SJCRH30 (cell line): ENCODE results near the gene ZCCHC4. TPM values are rescaled to one million over a fixed set of nuclear protein-coding genes. Genes with fewer than 3 reads are reported as not detected.
A peak's percentile ranks its signal among the peaks of the same experiment; 100 is the strongest.

Experiments
- DNase-seq, 2 experiments: peaks; one replicate each; pipeline ENCODE4 v3.0.0-alpha.2; 2015 to 2020
- H3K27ac ChIP-seq: fragments of 250-450 bp; sonication (Bioruptor Pico); 2 replicates; pipeline ENCODE4 v1.5.1; 2020; ENCODE audit warnings: mild to moderate bottlenecking, moderate library complexity
- H3K27me3 ChIP-seq: fragments of 250-450 bp; sonication (Bioruptor Pico); 2 replicates; pipeline ENCODE4 v1.5.1; 2020; ENCODE audit warnings: mild to moderate bottlenecking, moderate library complexity
- H3K36me3 ChIP-seq: fragments of 250-450 bp; sonication (Bioruptor Pico); 2 replicates; pipeline ENCODE4 v1.5.1; 2020; ENCODE audit warnings: mild to moderate bottlenecking, moderate library complexity
- H3K4me1 ChIP-seq: fragments of 250-450 bp; sonication (Bioruptor Pico); 2 replicates; pipeline ENCODE4 v1.5.1; 2020; ENCODE audit warnings: mild to moderate bottlenecking, moderate library complexity
- H3K4me3 ChIP-seq: fragments of 250-450 bp; sonication (Bioruptor Pico); 2 replicates; pipeline ENCODE4 v1.5.1; 2020; ENCODE audit warnings: mild to moderate bottlenecking, moderate library complexity
- H3K9me3 ChIP-seq: fragments of 250-450 bp; sonication (Bioruptor Pico); replicated peaks from 2 replicates; pipeline ENCODE4 v1.5.1; 2020; ENCODE audit warnings: mild to moderate bottlenecking, moderate library complexity
- total RNA-seq: library from RNA; depleted of rRNA; stranded (reverse); fragments of >200 nt; shearing (Covaris generic); gene quantifications from 2 replicates; pipeline ENCODE4 v1.2.3, GENCODE V29; 2014

The ZCCHC4 gene
- total RNA-seq, 1 experiment from 2014 or later: 20.6 TPM

DNA sequence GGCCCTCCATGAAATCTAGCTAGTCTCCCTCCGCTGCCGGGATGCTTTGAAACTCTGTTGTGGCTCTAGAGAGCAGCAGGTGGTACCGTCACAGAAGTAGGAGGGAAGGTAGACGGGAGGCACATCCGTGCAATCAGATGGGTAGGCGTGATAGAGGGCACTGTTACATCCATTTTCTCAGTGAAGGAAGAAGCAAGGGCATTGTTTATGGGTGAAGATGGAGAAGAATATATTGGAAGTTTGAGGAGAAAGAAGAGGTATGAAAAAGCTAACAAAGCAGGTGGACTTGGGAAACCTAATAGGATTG, 65.8 kb downstream of the ZCCHC4 start:
- peaks cover 10% of the 10 kb centered on the region for H3K4me1 ChIP-seq
- no peaks in the 10 kb centered on the region for H3K9me3 ChIP-seq
- peak overlapping the region; percentile 80; the same call in 1 of the 2 replicates for H3K4me3 ChIP-seq
- DNase-seq: no peak
- no peaks in the 10 kb centered on the region for H3K27me3 ChIP-seq
- H3K27ac ChIP-seq: no peak overlapping the region
- peaks cover 35% of the 10 kb centered on the region for H3K36me3 ChIP-seq

DNA sequence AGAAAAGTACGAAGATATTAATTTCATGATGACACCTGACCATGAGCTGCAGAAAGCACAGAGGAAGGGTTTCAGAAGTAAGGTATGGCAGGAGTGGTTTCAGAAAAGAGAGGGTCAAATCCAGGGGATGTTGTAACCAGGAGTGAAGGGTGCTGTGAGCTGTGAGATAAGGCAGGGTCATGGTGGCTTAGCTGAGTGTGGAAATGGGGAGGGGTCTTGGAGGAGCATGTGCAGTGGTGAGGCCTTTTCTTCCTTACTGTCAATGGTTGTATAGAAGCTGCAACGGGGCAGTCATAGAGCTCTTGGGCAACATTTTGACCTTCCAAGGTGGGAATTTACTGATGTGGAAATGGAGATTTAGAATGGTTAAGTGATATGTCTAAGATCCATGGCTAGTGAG, 67.0 kb downstream of the ZCCHC4 start:
- Histone ChIP-seq H3K4me1 (peaks cover 10% of the 10 kb centered on the region), H3K36me3 (peaks cover 46% of the 10 kb centered on the region), H3K4me3 (no peak overlapping the region), H3K27me3 (no peaks in the 10 kb centered on the region), H3K9me3 (no peaks in the 10 kb centered on the region), H3K27ac (no peak overlapping the region)
- no peak for DNase-seq

DNA sequence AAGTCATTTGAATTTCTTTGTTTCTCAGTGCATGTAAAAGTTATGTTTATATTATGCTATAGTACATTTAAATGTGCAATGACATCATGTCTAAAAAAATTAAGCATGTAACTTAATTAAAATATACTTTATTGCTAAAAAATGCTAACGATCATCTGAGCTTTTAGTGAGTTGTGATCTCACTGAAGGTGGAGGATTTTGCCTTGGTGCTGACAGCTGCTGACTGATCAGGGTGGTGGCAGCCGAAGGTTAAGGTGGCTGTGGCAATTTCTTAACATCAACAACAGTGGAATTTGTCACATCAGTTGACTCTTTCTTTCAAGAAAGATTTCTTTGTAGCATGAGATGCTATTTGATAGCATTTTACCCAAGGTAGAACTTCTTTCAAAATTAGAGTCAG, 71.1 kb downstream of the ZCCHC4 start:
- no peaks in the 10 kb centered on the region for H3K9me3 ChIP-seq
- DNase-seq: no peak
- H3K4me3 ChIP-seq: no peak overlapping the region
- H3K36me3 ChIP-seq: peaks cover 71% of the 10 kb centered on the region
- no peak overlapping the region for H3K27ac ChIP-seq
- H3K27me3 ChIP-seq: no peaks in the 10 kb centered on the region
- H3K4me1 ChIP-seq: peaks cover under 1% of the 10 kb centered on the region; the same call in 1 of the 2 replicates

DNA sequence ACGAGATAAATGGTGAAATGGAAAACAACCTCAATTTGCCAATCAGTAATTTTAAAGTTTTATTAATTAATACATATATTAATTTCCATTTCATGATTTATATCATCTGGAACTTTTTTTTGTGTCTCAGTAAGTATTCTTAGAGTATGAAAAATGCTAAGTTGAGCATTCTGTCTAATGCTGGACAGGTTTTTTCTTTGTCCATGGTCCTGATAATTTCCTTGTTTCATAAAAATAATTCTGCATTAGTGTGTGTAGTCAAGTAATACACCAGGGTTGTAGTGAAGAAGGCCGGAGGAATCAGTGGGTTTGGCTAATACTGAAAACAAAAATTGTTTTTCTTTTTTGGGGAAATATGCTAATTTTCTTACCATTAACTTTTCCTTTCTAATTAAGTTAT, 74.4 kb downstream of the ZCCHC4 start:
- DNase-seq: no peak
- peaks cover 70% of the 10 kb centered on the region for H3K36me3 ChIP-seq
- H3K9me3 ChIP-seq: no peaks in the 10 kb centered on the region
- no peak overlapping the region for H3K27ac ChIP-seq
- H3K4me1 ChIP-seq: no peaks in the 10 kb centered on the region
- H3K4me3 ChIP-seq: no peak overlapping the region
- no peaks in the 10 kb centered on the region for H3K27me3 ChIP-seq

GRCh38 chr4:25397305-25397704, 84.7 kb downstream of the ZCCHC4 start:
- Histone ChIP-seq H3K27me3 (no peaks in the 10 kb centered on the region), H3K27ac (no peak overlapping the region), H3K4me3 (no peak overlapping the region), H3K36me3 (peaks cover 74% of the 10 kb centered on the region), H3K9me3 (peaks cover 7% of the 10 kb centered on the region; the same call in 1 of the 2 replicates), H3K4me1 (no peaks in the 10 kb centered on the region)
- DNase-seq: no peak

DNA sequence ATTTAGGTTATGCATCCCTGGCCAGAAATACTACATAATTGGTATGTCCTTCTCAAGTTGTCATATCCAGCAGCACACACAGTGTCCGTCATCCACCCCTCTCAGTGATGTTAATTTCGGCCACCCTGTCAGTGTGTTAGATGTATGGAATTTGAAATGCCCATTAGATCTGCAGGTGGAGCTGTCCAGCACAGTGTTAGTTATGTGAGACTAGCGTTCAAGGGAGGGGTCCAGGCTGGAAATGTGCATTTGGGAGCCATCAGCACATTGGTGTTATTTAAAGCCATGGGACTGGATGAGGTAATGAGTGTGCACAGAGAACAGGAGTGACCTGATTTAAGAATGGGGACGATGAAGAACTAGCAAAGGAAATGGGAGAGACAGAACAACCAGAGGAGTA, 86.9 kb downstream of the ZCCHC4 start:
- H3K4me3 ChIP-seq: no peak overlapping the region
- no peaks in the 10 kb centered on the region for H3K4me1 ChIP-seq
- no peak overlapping the region for H3K27ac ChIP-seq
- peaks cover 7% of the 10 kb centered on the region; the same call in 1 of the 2 replicates for H3K9me3 ChIP-seq
- peaks cover 76% of the 10 kb centered on the region for H3K36me3 ChIP-seq
- DNase-seq: no peak
- no peaks in the 10 kb centered on the region for H3K27me3 ChIP-seq

DNA sequence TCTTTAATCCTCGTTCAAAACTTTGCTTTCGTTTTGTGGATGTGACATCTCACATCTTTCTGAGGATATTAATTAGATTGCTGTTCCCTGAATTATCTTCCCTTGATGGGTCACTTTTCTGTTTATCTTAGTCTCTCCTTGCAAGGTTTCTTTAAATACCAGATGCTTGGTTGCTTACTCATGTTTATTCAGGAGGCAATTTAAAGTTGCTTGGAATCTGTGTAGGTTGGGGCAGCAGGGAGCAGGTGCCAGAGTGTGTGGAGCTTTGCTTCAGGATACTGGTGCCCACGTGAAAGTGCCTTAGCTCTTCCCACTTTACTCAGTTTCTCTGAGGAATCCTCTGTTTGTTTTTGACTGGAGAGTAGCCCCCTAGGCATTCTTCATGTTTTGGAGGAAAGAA, 88.5 kb downstream of the ZCCHC4 start:
- H3K9me3 ChIP-seq: peaks cover 7% of the 10 kb centered on the region; the same call in 1 of the 2 replicates
- H3K27ac ChIP-seq: no peak overlapping the region

GRCh38 chr4:25402521-25402920, 89.9 kb downstream of the ZCCHC4 start:
- H3K4me3 ChIP-seq: no peak overlapping the region

More for the DNA sequence above, 88.5 kb downstream of the ZCCHC4 start:
- no peaks in the 10 kb centered on the region for H3K27me3 ChIP-seq
- H3K36me3 ChIP-seq: peaks cover 65% of the 10 kb centered on the region
- DNase-seq: no peak
- H3K4me1 ChIP-seq: no peaks in the 10 kb centered on the region
- no peak overlapping the region for H3K4me3 ChIP-seq

DNA sequence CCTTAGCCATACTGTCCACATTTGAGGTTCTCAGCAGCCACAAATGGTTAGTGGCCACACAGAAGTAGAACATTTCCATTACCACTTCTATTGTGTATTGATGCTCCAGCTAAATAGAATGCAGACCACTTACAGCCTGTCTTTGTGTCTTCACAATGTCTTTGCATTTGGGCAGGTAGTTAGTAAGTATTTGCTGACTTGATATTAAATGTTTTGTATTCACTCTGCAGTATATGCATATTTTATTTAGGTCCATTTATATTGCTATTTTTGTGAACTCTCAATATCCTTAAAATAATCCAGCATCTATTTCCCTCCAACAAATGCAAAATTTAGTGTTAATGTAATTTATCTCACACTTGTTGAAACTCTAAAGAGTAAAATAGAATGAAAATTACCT, 91.1 kb downstream of the ZCCHC4 start:
- DNase-seq: no peak
- no peaks in the 10 kb centered on the region for H3K27me3 ChIP-seq

More at GRCh38 chr4:25402521-25402920, 89.9 kb downstream of the ZCCHC4 start:
- H3K27me3 ChIP-seq: no peaks in the 10 kb centered on the region
- no peaks in the 10 kb centered on the region for H3K4me1 ChIP-seq
- H3K9me3 ChIP-seq: peaks cover under 1% of the 10 kb centered on the region; the same call in 1 of the 2 replicates
- peaks cover 62% of the 10 kb centered on the region for H3K36me3 ChIP-seq
- H3K27ac ChIP-seq: no peak overlapping the region
- no peak for DNase-seq

GRCh38 chr4:25405453-25405852, 92.9 kb downstream of the ZCCHC4 start:
- Histone ChIP-seq H3K4me3 (no peak overlapping the region), H3K27ac (no peak overlapping the region), H3K4me1 (no peaks in the 10 kb centered on the region), H3K9me3 (no peaks in the 10 kb centered on the region), H3K27me3 (no peaks in the 10 kb centered on the region), H3K36me3 (peaks cover 66% of the 10 kb centered on the region)
- DNase-seq: no peak

More for the DNA sequence above, 91.1 kb downstream of the ZCCHC4 start:
- H3K27ac ChIP-seq: no peak overlapping the region
- H3K4me3 ChIP-seq: no peak overlapping the region
- H3K9me3 ChIP-seq: no peaks in the 10 kb centered on the region
- H3K36me3 ChIP-seq: peaks cover 57% of the 10 kb centered on the region
- H3K4me1 ChIP-seq: no peaks in the 10 kb centered on the region

DNA sequence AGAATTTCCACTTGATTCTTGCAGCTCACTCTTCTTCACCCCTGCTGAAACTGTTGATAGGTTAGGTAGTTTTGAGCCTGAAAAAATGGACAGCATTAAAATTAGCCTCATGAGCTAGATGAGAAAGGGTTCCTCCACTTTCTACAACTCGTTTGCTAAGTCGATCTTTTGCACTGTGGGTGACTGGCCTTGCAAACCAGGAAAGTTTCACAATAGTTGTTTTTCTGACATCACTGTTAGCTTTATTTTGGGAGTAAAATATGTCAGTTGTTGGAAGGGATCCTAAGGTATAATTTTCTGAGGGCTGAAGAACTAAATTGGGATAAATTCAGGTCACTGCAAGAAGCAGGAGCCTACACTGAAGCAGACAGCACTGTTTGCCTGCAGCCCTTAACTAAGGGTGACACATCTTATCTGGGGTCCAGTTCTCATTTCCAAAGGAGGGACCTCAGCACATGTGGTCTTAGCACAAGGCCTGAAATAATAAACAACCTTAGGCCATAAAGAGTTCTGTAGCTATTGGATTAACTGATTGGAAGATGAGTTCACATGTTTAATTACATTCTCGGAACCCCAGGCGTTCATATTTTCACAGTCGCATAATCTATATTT, 93.6 kb downstream of the ZCCHC4 start:
- DNase-seq: peak in 1 of 2 experiments; percentile 20

DNA sequence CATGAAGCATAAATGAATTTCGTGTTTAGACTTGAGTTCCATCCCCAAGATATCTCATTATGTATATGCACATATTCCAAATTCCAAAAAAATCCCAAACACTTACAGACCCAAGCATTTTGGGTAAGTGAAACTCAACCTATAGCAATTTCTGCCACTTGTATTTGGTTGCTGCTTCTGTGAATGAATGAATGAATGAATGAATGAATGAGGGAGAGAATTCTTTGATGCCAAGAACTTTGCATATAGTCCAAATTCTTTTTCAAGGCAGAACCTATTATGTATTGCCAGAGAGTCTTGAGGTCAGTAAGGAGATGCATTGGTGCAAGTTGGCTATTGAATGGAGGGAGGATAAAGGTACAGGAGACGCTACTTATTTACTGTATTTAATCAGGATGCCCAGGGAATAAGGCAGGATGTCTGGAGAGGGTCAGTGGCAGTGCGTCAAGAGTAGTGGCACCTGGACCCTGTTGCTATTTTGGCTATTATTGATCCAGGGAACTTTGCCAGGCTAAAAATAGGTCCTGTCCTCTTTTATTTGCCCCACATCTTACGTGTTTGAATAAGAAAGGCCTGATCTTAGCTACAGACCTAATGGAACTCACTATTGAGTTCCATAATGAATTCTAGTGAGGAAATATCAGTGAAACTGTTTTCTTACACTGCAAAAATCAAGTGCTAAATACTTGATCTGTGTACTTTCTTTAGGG, 98.4 kb downstream of the ZCCHC4 start:
- no peak for DNase-seq
- peaks cover 76% of the 10 kb centered on the region for H3K36me3 ChIP-seq
- no peaks in the 10 kb centered on the region for H3K4me1 ChIP-seq
- H3K4me3 ChIP-seq: no peak overlapping the region
- H3K9me3 ChIP-seq: no peaks in the 10 kb centered on the region
- H3K27ac ChIP-seq: no peak overlapping the region
- no peaks in the 10 kb centered on the region for H3K27me3 ChIP-seq

More for the DNA sequence above, 93.6 kb downstream of the ZCCHC4 start:
- H3K27me3 ChIP-seq: no peaks in the 10 kb centered on the region
- no peaks in the 10 kb centered on the region for H3K4me1 ChIP-seq
- no peak overlapping the region for H3K27ac ChIP-seq
- peaks cover 71% of the 10 kb centered on the region for H3K36me3 ChIP-seq
- H3K4me3 ChIP-seq: no peak overlapping the region
- H3K9me3 ChIP-seq: no peaks in the 10 kb centered on the region

DNA sequence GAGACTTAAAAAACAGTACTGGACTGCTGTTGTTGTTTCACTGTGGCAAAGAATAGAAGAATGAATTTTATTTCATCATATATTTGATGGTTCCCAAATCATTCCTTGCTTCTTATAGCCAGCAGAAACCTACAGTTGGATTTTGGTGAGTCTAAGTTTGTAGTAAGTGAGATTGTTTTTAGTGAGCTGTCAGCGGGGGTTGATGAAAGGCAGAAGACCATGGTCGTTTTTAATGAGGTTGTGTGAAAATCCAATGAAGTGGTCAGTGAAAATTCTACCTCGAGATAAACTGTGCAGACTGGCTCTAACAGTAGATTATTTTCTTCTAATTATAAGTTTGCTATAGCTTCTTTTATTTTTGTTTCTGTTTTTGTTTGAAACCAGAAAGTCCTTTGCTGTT, 100.7 kb downstream of the ZCCHC4 start:
- Histone ChIP-seq H3K4me3 (no peak overlapping the region), H3K4me1 (no peaks in the 10 kb centered on the region), H3K27ac (no peak overlapping the region), H3K36me3 (peaks cover 70% of the 10 kb centered on the region), H3K27me3 (no peaks in the 10 kb centered on the region), H3K9me3 (no peaks in the 10 kb centered on the region)
- DNase-seq: no peak

DNA sequence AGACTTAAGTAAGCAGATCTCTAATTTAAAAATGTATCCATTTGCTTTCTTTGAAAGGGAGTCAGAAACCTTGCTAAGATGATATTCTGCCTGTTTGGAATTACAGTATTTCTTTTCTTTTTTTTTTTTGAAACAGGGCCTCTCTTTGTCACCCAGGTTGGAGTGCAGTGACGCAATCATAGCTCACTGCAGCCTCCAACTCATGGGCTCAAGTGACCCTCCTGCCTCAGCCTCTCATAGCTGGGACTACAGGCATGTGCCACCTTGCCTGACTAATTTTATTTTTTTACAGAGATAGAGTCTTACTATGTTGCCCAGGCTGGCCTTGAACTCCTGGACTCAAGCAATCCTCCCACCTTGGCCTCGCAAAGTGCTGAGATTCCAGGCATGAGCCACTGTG, 104.4 kb downstream of the ZCCHC4 start:
- Histone ChIP-seq H3K4me1 (no peaks in the 10 kb centered on the region), H3K9me3 (no peaks in the 10 kb centered on the region), H3K27ac (no peak overlapping the region), H3K27me3 (no peaks in the 10 kb centered on the region), H3K36me3 (peaks cover 53% of the 10 kb centered on the region), H3K4me3 (no peak overlapping the region)
- DNase-seq: no peak
